GM23248 (cell line): ENCODE measurements around the gene MET. TPM values are rescaled to one million over a fixed set of nuclear protein-coding genes. Genes with fewer than 3 reads are reported as not detected.

Experiments
- DNase-seq: peaks from one replicate; pipeline ENCODE4 v3.0.0-alpha.2; 2015
- H2AFZ ChIP-seq: fragments of 200-600 bp; sonication (generic); 2 replicates; pipeline ENCODE4 v1.6.1; 2016; ENCODE audit warnings: antibody characterized with exemption
- H3F3A ChIP-seq: fragments of 200-600 bp; sonication (generic); 2 replicates; pipeline ENCODE4 v1.6.1; 2016; ENCODE audit warnings: mild to moderate bottlenecking, antibody characterized with exemption, mixed run types; ENCODE audit not compliant: insufficient read depth
- H3K27ac ChIP-seq: fragments of 200-600 bp; sonication (generic); 2 replicates; pipeline ENCODE4 v1.5.1; 2016; ENCODE audit warnings: mild to moderate bottlenecking
- H3K27me3 ChIP-seq: fragments of 200-600 bp; sonication (generic); replicated peaks from 2 replicates; pipeline ENCODE4 v1.6.1; 2016; ENCODE audit warnings: mild to moderate bottlenecking; ENCODE audit not compliant: insufficient read depth
- H3K36me3 ChIP-seq: fragments of 200-600 bp; sonication (generic); 2 replicates; pipeline ENCODE4 v1.6.1; 2016; ENCODE audit warnings: low read depth, mild to moderate bottlenecking
- H3K4me1 ChIP-seq: fragments of 200-600 bp; sonication (generic); 2 replicates; pipeline ENCODE4 v1.6.1; 2016; ENCODE audit warnings: mild to moderate bottlenecking; ENCODE audit not compliant: insufficient read depth
- H3K4me2 ChIP-seq: fragments of 200-600 bp; sonication (generic); one replicate; pipeline ENCODE4 v1.6.1; 2016; ENCODE audit warnings: mild to moderate bottlenecking; ENCODE audit not compliant: unreplicated experiment
- H3K4me3 ChIP-seq: fragments of 200-600 bp; sonication (generic); 2 replicates; pipeline ENCODE4 v1.5.1; 2016; ENCODE audit warnings: mild to moderate bottlenecking
- H3K79me2 ChIP-seq: fragments of 200-600 bp; sonication (generic); 2 replicates; pipeline ENCODE4 v1.6.1; 2016; ENCODE audit warnings: mild to moderate bottlenecking; ENCODE audit not compliant: insufficient read depth
- H3K9ac ChIP-seq: fragments of 200-600 bp; sonication (generic); 2 replicates; pipeline ENCODE4 v1.6.1; 2016; ENCODE audit warnings: mild to moderate bottlenecking
- H3K9me2 ChIP-seq: fragments of 200-600 bp; sonication (generic); 2 replicates; pipeline ENCODE4 v1.6.1; 2016; ENCODE audit warnings: mixed run types, mild to moderate bottlenecking, moderate library complexity; ENCODE audit not compliant: insufficient read depth
- H3K9me3 ChIP-seq: fragments of 200-600 bp; sonication (generic); one replicate; pipeline ENCODE4 v1.6.1; 2017; ENCODE audit warnings: low read depth
- H4K20me1 ChIP-seq: fragments of 200-600 bp; sonication (generic); 2 replicates; pipeline ENCODE4 v1.6.0; 2016; ENCODE audit not compliant: insufficient read depth
- EZH2 ChIP-seq: fragments of 200-600 bp; sonication (generic); IDR thresholded peaks from 2 replicates; pipeline ENCODE4 v1.6.1; 2018; ENCODE audit warnings: antibody characterized with exemption, mild to moderate bottlenecking; ENCODE audit not compliant: insufficient read depth, poor library complexity, severe bottlenecking
- EZH2phosphoT487 ChIP-seq: fragments of 200-600 bp; sonication (generic); IDR thresholded peaks from 2 replicates; pipeline ENCODE4 v1.6.1; 2018; ENCODE audit warnings: antibody characterized with exemption, moderate library complexity, mild to moderate bottlenecking, low read depth; ENCODE audit not compliant: insufficient read depth
- WGBS, 2 experiments: methylation state at CpG; one replicate each; pipeline ENCODE4 v1.1.6; 2015 to 2017; ENCODE audit warnings: low lambda C conversion rate in 2 of 2, low coverage in 1 of 2; ENCODE audit errors: missing lambda C conversion rate in 2 of 2; 5-methylcytosine and 5-hydroxymethylcytosine counted together
- in situ Hi-C: fragments of 300-500 bp; cut with MboI; formaldehyde crosslinking; loops from 2 replicates; pipeline ENCODE4 v1.15.0; 2020
- polyA plus RNA-seq: library from polyadenylated mRNA; unstranded; fragments of >200 nt; fragmentation: Nextera tagmentation; extraction: Ambion mirVana; gene quantifications from 2 replicates; pipeline ENCODE4 v1.2.1, GENCODE V29; 2016
- total RNA-seq: library from RNA; depleted of rRNA; stranded (reverse); fragments of >200 nt; shearing (Covaris generic); gene quantifications from 2 replicates; pipeline ENCODE4 v1.2.3, GENCODE V29; 2014

MET gene
- total and polyA plus RNA-seq, 2 experiments from 2014 or later, result 25.3 to 62.3 TPM

- Histone ChIP-seq H3K4me1 (0 out of 2 replicates have a peak, but pooled peaks cover 3% of the 10 kb centered on the region), H3K9me2 (no peaks in the 10 kb centered on the region), H3K9ac (no peak overlapping the region), H3K4me3 (no peak overlapping the region), H3K4me2 (no peak overlapping the region), H3K9me3 (no peaks in the 10 kb centered on the region), H3K79me2 (no peaks in the 10 kb centered on the region), H3F3A (peaks cover 14% of the 10 kb centered on the region; the same call in 1 of the 2 replicates), H2AFZ (no peak overlapping the region), H3K27me3 (no peaks in the 10 kb centered on the region), H3K27ac (no peak overlapping the region), H4K20me1 (no peaks in the 10 kb centered on the region), H3K36me3 (peaks cover 15% of the 10 kb centered on the region; the same call in 1 of the 2 replicates)
- TF ChIP-seq EZH2 (no peak), EZH2phosphoT487 (no peak)
- 90% methylated on average over 5 of the region's 5 CpGs for WGBS, 2 experiments
- in situ Hi-C loops, result no loop called here
- DNase-seq, result no peak
Measured at GRCh38 chr7:116788572-116789197, 116.7 kb downstream of the MET start.

- Histone ChIP-seq H3K27ac (no peak overlapping the region), H3K9ac (no peak overlapping the region), H3K9me2 (no peaks in the 10 kb centered on the region), H3F3A (peaks cover 14% of the 10 kb centered on the region; the same call in 1 of the 2 replicates), H3K79me2 (no peaks in the 10 kb centered on the region), H3K4me3 (no peak overlapping the region), H3K4me2 (no peak overlapping the region), H4K20me1 (no peaks in the 10 kb centered on the region), H3K4me1 (0 out of 2 replicates have a peak, but pooled peaks cover 3% of the 10 kb centered on the region), H3K36me3 (0 out of 2 replicates have a peak, but pooled peaks cover 9% of the 10 kb centered on the region), H3K9me3 (no peaks in the 10 kb centered on the region), H2AFZ (no peak overlapping the region), H3K27me3 (no peaks in the 10 kb centered on the region)
- TF ChIP-seq EZH2phosphoT487 (no peak), EZH2 (no peak)
- 97% methylated on average over 3 of the region's 3 CpGs for WGBS, 2 experiments
- no peak for DNase-seq
- in situ Hi-C loops, result no loop called here
Measured at GRCh38 chr7:116790025-116790424, 118.0 kb downstream of the MET start.

DNA sequence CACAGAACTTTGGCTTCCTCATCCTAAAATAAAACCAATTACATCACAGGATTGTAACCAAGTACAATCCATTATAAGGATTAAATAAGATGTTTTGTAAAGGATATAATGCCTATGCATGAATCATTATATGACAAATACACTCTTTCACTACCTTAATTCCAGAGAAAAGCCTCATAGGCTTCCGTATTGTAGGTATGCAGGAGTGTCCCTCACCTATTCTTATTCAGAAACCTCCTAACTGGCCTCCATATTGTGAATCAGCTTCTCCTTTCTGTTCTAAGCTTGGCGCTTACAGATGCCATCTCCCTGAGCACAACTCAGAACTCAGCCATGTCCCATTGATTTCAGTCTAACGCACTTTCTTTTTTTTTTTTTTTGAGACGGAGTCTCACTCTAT is 120.8 kb downstream of the MET start:
- no peaks in the 10 kb centered on the region for H3K9me3 ChIP-seq
- no peaks in the 10 kb centered on the region for H3K9me2 ChIP-seq
- H3K4me3 ChIP-seq, result no peak overlapping the region
- in situ Hi-C loops, result no loop called here
- no peak overlapping the region for H2AFZ ChIP-seq
- H3K79me2 ChIP-seq, result no peaks in the 10 kb centered on the region
- H3K27me3 ChIP-seq, result no peaks in the 10 kb centered on the region
- no peak for TF ChIP-seq EZH2phosphoT487
- no peak for TF ChIP-seq EZH2
- no peaks in the 10 kb centered on the region for H4K20me1 ChIP-seq
- peaks cover 6% of the 10 kb centered on the region; the same call in 1 of the 2 replicates for H3K4me1 ChIP-seq
- 0 out of 2 replicates have a peak, but pooled peaks cover 6% of the 10 kb centered on the region for H3F3A ChIP-seq
- H3K9ac ChIP-seq, result no peak overlapping the region
- 0 out of 2 replicates have a peak, but pooled peaks cover 24% of the 10 kb centered on the region for H3K36me3 ChIP-seq
- no peak for DNase-seq
- WGBS, 2 experiments, result 98% methylated on average over 4 of the region's 4 CpGs
- H3K27ac ChIP-seq, result no peak overlapping the region
- no peak overlapping the region for H3K4me2 ChIP-seq

DNA sequence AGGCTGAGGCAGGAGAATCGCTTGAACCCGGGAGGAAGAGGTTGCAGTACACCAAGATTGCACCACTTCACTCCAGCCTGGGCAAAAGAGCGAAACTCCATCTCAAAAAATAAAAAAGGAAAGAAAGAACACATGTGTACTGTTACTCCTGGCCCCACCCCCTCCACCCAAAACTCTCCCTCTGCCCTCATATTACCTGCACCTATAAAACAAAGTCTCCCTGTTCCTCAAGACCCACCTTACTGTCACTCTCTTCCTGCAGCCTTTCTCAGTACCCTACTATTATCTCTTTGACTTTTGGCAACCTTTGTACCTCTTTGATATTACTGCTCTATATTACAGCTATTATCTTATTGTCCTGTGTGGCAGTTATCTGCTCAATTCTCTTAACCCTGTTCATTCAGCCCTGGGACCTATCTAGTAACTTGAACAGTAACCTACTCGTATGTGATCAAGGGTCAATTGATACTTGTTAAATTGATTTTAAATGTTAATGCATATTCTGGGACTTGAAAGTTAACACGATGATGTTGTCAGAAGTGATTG is 121.9 kb downstream of the MET start:
- Histone ChIP-seq H3K9ac (no peak overlapping the region), H3K4me3 (no peak overlapping the region), H3K27me3 (no peaks in the 10 kb centered on the region), H3K4me1 (peaks cover 14% of the 10 kb centered on the region; the same call in 1 of the 2 replicates), H3K9me2 (no peaks in the 10 kb centered on the region), H2AFZ (no peak overlapping the region), H3K4me2 (no peak overlapping the region), H3K9me3 (no peaks in the 10 kb centered on the region), H3K79me2 (no peaks in the 10 kb centered on the region), H3F3A (peaks cover 16% of the 10 kb centered on the region; the same call in 1 of the 2 replicates), H4K20me1 (no peaks in the 10 kb centered on the region), H3K36me3 (0 out of 2 replicates have a peak, but pooled peaks cover 18% of the 10 kb centered on the region), H3K27ac (no peak overlapping the region)
- DNase-seq, result no peak
- WGBS, 2 experiments, result 91 to 99% methylated on average over 4 to 5 of the region's 5 CpGs
- TF ChIP-seq EZH2phosphoT487 (no peak), EZH2 (no peak)
- in situ Hi-C loops, result no loop called here
